H1 (cell line): Measurements from ENCODE around the gene GALNT15. TPM values are rescaled to one million over a fixed set of nuclear protein-coding genes. Genes with fewer than 3 reads are reported as not detected.

Experiments used
- CTCF ChIA-PET: fragments of 300-600 bp; sonication (Branson Sonifier 250); formaldehyde crosslinking; loops from one replicate; lab custom pipeline; 2021; ENCODE audit not compliant: partially characterized antibody; lab: Charles Lee
- POLR2A ChIA-PET: fragments of 300-600 bp; sonication (Branson Sonifier 250); formaldehyde crosslinking; loops from one replicate; lab custom pipeline; 2021; ENCODE audit warnings: inconsistent platforms; ENCODE audit not compliant: partially characterized antibody; lab: Charles Lee
- DNase-seq, 2 experiments: peaks; one replicate each; pipeline versions ENCODE4 v3.0.0 to v3.0.0-alpha.2; 2010 to 2022; ENCODE audit warnings: low spot score in 2 of 2, low read depth in 1 of 2, mixed read lengths in 1 of 2
- FAIRE-seq: peaks from 2 replicates; lab custom pipeline; 2011; peaks lifted over from hg19 to GRCh38; lab: Jason Lieb, UNC
- H2AFZ ChIP-seq: 2 replicates; pipeline ENCODE4 v1.8.1; 2012; ENCODE audit warnings: low read length, inconsistent platforms
- H2AK5ac ChIP-seq: 2 replicates; pipeline ENCODE4 v1.6.1; 2013; ENCODE audit warnings: low read depth, low read length
- H2BK120ac ChIP-seq: replicated peaks from 2 replicates; pipeline ENCODE3; 2013; ENCODE audit warnings: low read depth, low read length, inconsistent platforms
- H2BK12ac ChIP-seq: 2 replicates; pipeline ENCODE4 v1.6.1; 2013; ENCODE audit warnings: low read depth, low read length
- H2BK15ac ChIP-seq: 2 replicates; pipeline ENCODE4 v1.6.1; 2013; ENCODE audit warnings: low read length
- H2BK20ac ChIP-seq: 2 replicates; pipeline ENCODE4 v1.6.1; 2013; ENCODE audit warnings: low read length
- H2BK5ac ChIP-seq: 2 replicates; pipeline ENCODE4 v1.6.1; 2013; ENCODE audit warnings: low read depth, low read length
- H3K14ac ChIP-seq: 2 replicates; pipeline ENCODE4 v1.6.1; 2013; ENCODE audit warnings: inconsistent platforms; ENCODE audit not compliant: insufficient read length
- H3K18ac ChIP-seq: 2 replicates; pipeline ENCODE4 v1.6.1; 2013; ENCODE audit warnings: low read length; ENCODE audit errors: extremely low read depth
- H3K23ac ChIP-seq: 2 replicates; pipeline ENCODE4 v1.6.1; 2013; ENCODE audit warnings: inconsistent platforms; ENCODE audit not compliant: insufficient read length
- H3K23me2 ChIP-seq: 2 replicates; pipeline ENCODE4 v1.6.1; 2013; ENCODE audit warnings: low read depth, low read length
- H3K27ac ChIP-seq: 2 replicates; pipeline ENCODE4 v1.6.1; 2011; ENCODE audit warnings: low read depth, low read length, inconsistent platforms
- H3K27me3 ChIP-seq, 4 experiments: replicated peaks in 1 of 4; 1 replicate in 1 of 4; 2 replicates in 3 of 4; pipeline versions ENCODE4 v1.6.1 to v1.8.1; 2011 to 2013; ENCODE audit warnings: low read length in 3 of 4, mild to moderate bottlenecking in 3 of 4, inconsistent platforms in 2 of 4, mixed read lengths in 2 of 4, moderate library complexity in 1 of 4; ENCODE audit not compliant: control insufficient read depth in 3 of 4, insufficient read depth in 3 of 4; ENCODE audit errors: extremely low read depth in 1 of 4
- H3K36me3 ChIP-seq, 4 experiments: 2 replicates each; pipeline versions ENCODE4 v1.6.1 to v1.8.1; 2011 to 2013; ENCODE audit warnings: mild to moderate bottlenecking in 4 of 4, low read length in 3 of 4, moderate library complexity in 2 of 4, control low read depth in 1 of 4, inconsistent platforms in 1 of 4; ENCODE audit not compliant: insufficient read depth in 4 of 4, control insufficient read depth in 2 of 4
- H3K4ac ChIP-seq: replicated peaks from 2 replicates; pipeline ENCODE3; 2013; ENCODE audit warnings: low read length, low read depth, mixed read lengths, inconsistent platforms; ENCODE audit not compliant: insufficient read length
- H3K4me1 ChIP-seq, 4 experiments: replicated peaks in 1 of 4; 1 replicate in 1 of 4; 2 replicates in 3 of 4; pipeline versions ENCODE4 v1.6.1 to v1.8.1; 2011 to 2013; ENCODE audit warnings: low read length in 3 of 4, inconsistent platforms in 2 of 4, mixed read lengths in 1 of 4; ENCODE audit not compliant: insufficient read depth in 4 of 4, control insufficient read depth in 3 of 4
- H3K4me2 ChIP-seq, 2 experiments: 2 replicates each; pipeline versions ENCODE4 v1.6.1 to v1.8.1; 2011 to 2013; ENCODE audit warnings: low read depth in 2 of 2, low read length in 2 of 2, control low read depth in 1 of 2, inconsistent platforms in 1 of 2, mild to moderate bottlenecking in 1 of 2; ENCODE audit not compliant: insufficient read depth in 1 of 2
- H3K4me3 ChIP-seq, 4 experiments: fragments of 200-600, 300-600 bp in 1 of 4; sonication (generic), shearing (Covaris generic), sonication (Bioruptor Twin) in 1 of 4; 2 replicates each; pipeline versions ENCODE4 v1.5.1 to v1.8.1; 2011 to 2016; ENCODE audit warnings: low read length in 4 of 4, low read depth in 3 of 4, control low read depth in 2 of 4, inconsistent platforms in 2 of 4, mild to moderate bottlenecking in 2 of 4, mixed read lengths in 1 of 4, moderate library complexity in 1 of 4; ENCODE audit not compliant: insufficient read depth in 2 of 4; ENCODE audit errors: extremely low read depth in 1 of 4
- H3K56ac ChIP-seq: replicated peaks from 2 replicates; pipeline ENCODE3; 2013; ENCODE audit warnings: low read depth, mild to moderate bottlenecking, mixed read lengths, low read length, inconsistent platforms; ENCODE audit not compliant: insufficient read length
- H3K79me1 ChIP-seq: 2 replicates; pipeline ENCODE4 v1.6.1; 2013; ENCODE audit warnings: low read depth, low read length, control low read depth
- H3K79me2 ChIP-seq, 2 experiments: 2 replicates each; pipeline versions ENCODE4 v1.6.1 to v1.8.1; 2012 to 2013; ENCODE audit warnings: low read length in 2 of 2, mild to moderate bottlenecking in 2 of 2, inconsistent platforms in 1 of 2; ENCODE audit not compliant: insufficient read depth in 2 of 2, control insufficient read depth in 1 of 2
- H3K9ac ChIP-seq, 4 experiments: replicated peaks in 1 of 4; 1 replicate in 1 of 4; 2 replicates in 3 of 4; pipeline versions ENCODE4 v1.6.1 to v1.8.1; 2011 to 2013; ENCODE audit warnings: low read depth in 3 of 4, low read length in 3 of 4, control low read depth in 2 of 4, mild to moderate bottlenecking in 2 of 4, moderate library complexity in 2 of 4, inconsistent platforms in 1 of 4; ENCODE audit errors: extremely low read depth in 1 of 4
- H3K9me3 ChIP-seq, 2 experiments: 2 replicates each; pipeline versions ENCODE4 v1.6.1 to v1.8.1; 2012 to 2013; ENCODE audit warnings: mild to moderate bottlenecking in 2 of 2, moderate library complexity in 2 of 2, control low read depth in 1 of 2, inconsistent platforms in 1 of 2, low read depth in 1 of 2, low read length in 1 of 2, mixed read lengths in 1 of 2; ENCODE audit not compliant: insufficient read depth in 2 of 2
- H4K20me1 ChIP-seq, 2 experiments: replicated peaks in 1 of 2; 2 replicates each; pipeline versions ENCODE3 to v1.8.1; 2011 to 2013; ENCODE audit warnings: inconsistent platforms in 2 of 2, low read length in 2 of 2, mild to moderate bottlenecking in 1 of 2; ENCODE audit not compliant: insufficient read depth in 2 of 2, control insufficient read depth in 1 of 2
- H4K5ac ChIP-seq: 2 replicates; pipeline ENCODE4 v1.6.1; 2013; ENCODE audit warnings: low read length, low read depth, mixed read lengths, inconsistent platforms; ENCODE audit not compliant: insufficient read length
- H4K8ac ChIP-seq: 2 replicates; pipeline ENCODE4 v1.8.0; 2013; ENCODE audit warnings: mild to moderate bottlenecking, moderate library complexity, low read length, inconsistent platforms; ENCODE audit not compliant: insufficient read depth; ENCODE audit errors: extremely low read depth
- H4K91ac ChIP-seq: replicated peaks from 2 replicates; pipeline ENCODE3; 2013; ENCODE audit warnings: low read length, mixed read lengths, inconsistent platforms; ENCODE audit not compliant: insufficient read length
- BRCA1 ChIP-seq: IDR thresholded peaks from 2 replicates; pipeline ENCODE4 v1.6.1; 2012; ENCODE audit warnings: low read depth, low read length, improper control_type of control experiment
- CBX5 ChIP-seq: fragments of 300-800, 300-1000 bp; sonication (generic); IDR thresholded peaks from 2 replicates; pipeline ENCODE4 v1.7.1; 2016; ENCODE audit warnings: antibody characterized with exemption, low read length, low read depth
- EP300 ChIP-seq, 2 experiments: IDR thresholded peaks; 1 replicate in 1 of 2; 2 replicates in 1 of 2; pipeline ENCODE4 v1.6.1; 2011 to 2012; ENCODE audit warnings: low read depth in 2 of 2, low read length in 2 of 2, mild to moderate bottlenecking in 2 of 2, borderline replicate concordance in 1 of 2, inconsistent platforms in 1 of 2, moderate library complexity in 1 of 2
- KDM1A ChIP-seq: fragments of 200-600, 300-600 bp; sonication (generic); IDR thresholded peaks from 2 replicates; pipeline ENCODE4 v1.7.1; 2016; ENCODE audit warnings: mild to moderate bottlenecking, low read length, borderline replicate concordance
- KDM5A ChIP-seq: fragments of 200-600 bp; IDR thresholded peaks from 2 replicates; pipeline ENCODE4 v1.7.1; 2012; ENCODE audit warnings: mild to moderate bottlenecking, low read length, inconsistent platforms, mixed read lengths
- NANOG ChIP-seq: IDR thresholded peaks from 2 replicates; pipeline ENCODE4 v1.6.1; 2011; ENCODE audit warnings: low read length, low read depth, mild to moderate bottlenecking, inconsistent platforms; ENCODE audit not compliant: insufficient read depth, poor library complexity, severe bottlenecking
- PHF8 ChIP-seq: fragments of 200-600 bp; sonication (generic); conservative IDR thresholded peaks from 2 replicates; pipeline ENCODE4 v1.7.1; 2012; ENCODE audit warnings: low read depth, mild to moderate bottlenecking, inconsistent platforms, low read length, moderate library complexity
- POU5F1 ChIP-seq: IDR thresholded peaks from 2 replicates; pipeline ENCODE4 v1.6.1; 2011; ENCODE audit warnings: low read depth, mild to moderate bottlenecking, low read length, moderate library complexity
- SP1 ChIP-seq: IDR thresholded peaks from 2 replicates; pipeline ENCODE4 v1.6.1; 2011; ENCODE audit warnings: low read depth, low read length
- SUZ12 ChIP-seq: fragments of 200-600 bp; sonication (generic); IDR thresholded peaks from 2 replicates; pipeline ENCODE4 v1.6.1; 2012; ENCODE audit warnings: mild to moderate bottlenecking, inconsistent platforms, low read length, moderate library complexity, mixed read lengths
- TAF1 ChIP-seq: IDR thresholded peaks from 2 replicates; pipeline ENCODE4 v1.6.1; 2011; ENCODE audit warnings: mild to moderate bottlenecking, low read depth, low read length
- TAF7 ChIP-seq: optimal IDR thresholded peaks from 2 replicates; pipeline ENCODE3; 2011; ENCODE audit warnings: low read depth, mild to moderate bottlenecking, inconsistent platforms, low read length, moderate library complexity, borderline replicate concordance
- TBP ChIP-seq: IDR thresholded peaks from 2 replicates; pipeline ENCODE4 v1.6.1; 2011; ENCODE audit warnings: low read depth, low read length, improper control_type of control experiment
- TCF12 ChIP-seq: IDR thresholded peaks from 2 replicates; pipeline ENCODE4 v1.6.1; 2011; ENCODE audit warnings: low read depth, mild to moderate bottlenecking, low read length
- WGBS, 2 experiments: shearing (Covaris generic) in 1 of 2; methylation state at CpG; one replicate each; pipeline versions ENCODE4 v1.1.6 to v1.1.7; 2013 to 2015; ENCODE audit warnings: low lambda C conversion rate in 2 of 2, mixed read lengths in 2 of 2, inconsistent platforms in 1 of 2, low coverage in 1 of 2, missing lambda C conversion rate in 1 of 2; ENCODE audit not compliant: insufficient replicate concordance in 2 of 2, insufficient coverage in 1 of 2, insufficient read length in 1 of 2; ENCODE audit errors: extremely low coverage in 1 of 2, missing lambda C conversion rate in 1 of 2; 5-methylcytosine and 5-hydroxymethylcytosine counted together
- polyA plus RNA-seq, 7 experiments: library from polyadenylated mRNA; depleted of rRNA in 3 of 7; stranded (reverse) in 5 of 7; unstranded in 2 of 7; fragments of >200 nt in 5 of 7; fragments of 200-250 nt in 2 of 7; gene quantifications; 1 replicate in 5 of 7; 2 replicates in 1 of 7; 4 replicates in 1 of 7; pipeline versions ENCODE4 v1.2.1 to v1.2.3, GENCODE V29; 2011 to 2013; ENCODE audit warnings: missing spikeins in 2 of 7, mixed read lengths in 2 of 7
- total RNA-seq: library from RNA; stranded (reverse); fragmentation: NEBNext Ultra II Directional; extraction: Animal tissue kit (Norgen Biotek cat#: 25700); gene quantifications from 2 replicates; pipeline ENCODE4 v1.2.1, GENCODE V29; 2021

The GALNT15 gene
- total and polyA plus RNA-seq, 2 of the 8 experiments (the other 6 are each of a cell fraction or from before 2014, with no cell fraction given), result 0.02 TPM; not detected in 1

DNA sequence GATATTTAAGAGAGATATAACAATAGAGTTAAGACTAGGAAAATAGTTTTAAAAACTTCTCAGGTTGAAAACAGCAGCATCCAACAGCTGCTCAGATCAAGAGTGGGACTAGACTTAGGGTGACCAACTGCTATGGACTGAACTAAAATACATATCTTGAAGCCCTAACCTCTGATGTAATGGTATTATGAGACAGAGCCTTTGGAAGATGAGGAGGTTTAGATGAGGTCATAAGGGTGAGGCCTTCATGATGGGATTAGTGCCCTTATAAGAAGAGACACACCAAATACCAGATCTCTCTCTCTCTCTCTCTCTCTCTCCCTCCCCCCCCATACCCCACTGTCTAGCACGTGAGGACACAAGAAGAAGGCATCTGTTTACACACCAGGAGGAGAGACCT is 37.4 kb upstream of the GALNT15 start:
- Histone ChIP-seq H3K23ac (no peak overlapping the region), H2BK20ac (no peak overlapping the region), H3K14ac (no peak overlapping the region), H4K8ac (no peak overlapping the region), H4K20me1 (no peaks in the 10 kb centered on the region), H3K36me3 (no peaks in the 10 kb centered on the region), H3K9me3 (peaks cover 3% of the 10 kb centered on the region in 2 experiments; a peak in 2 of 4 replicates), H2BK12ac (no peak overlapping the region), H3K4me1 (no peaks in the 10 kb centered on the region), H3K79me2 (no peaks in the 10 kb centered on the region), H2BK15ac (no peak overlapping the region), H3K56ac (no peak overlapping the region), H3K23me2 (no peaks in the 10 kb centered on the region), H4K5ac (no peak overlapping the region), H3K79me1 (no peaks in the 10 kb centered on the region), H3K18ac (no peak overlapping the region), H3K4me2 (no peak overlapping the region), H2BK5ac (no peak overlapping the region), H2AK5ac (no peak overlapping the region), H3K4ac (no peak overlapping the region), H4K91ac (no peak overlapping the region), H3K27ac (no peak overlapping the region), H2BK120ac (no peak overlapping the region), H3K27me3 (no peaks in the 10 kb centered on the region), H2AFZ (no peak overlapping the region), H3K9ac (no peak overlapping the region), H3K4me3 (no peak overlapping the region)
- CTCF ChIA-PET, result interaction anchor here (0.9 to 1.6 kb wide), 3 partner anchors 8 to 78 kb away, joined by 3 to 4 read pairs (median 3); no protein-coding TSS in a partner anchor
- WGBS, 2 experiments, result no CpG with 5 or more reads among the region's 1 CpG
- DNase-seq, result no peak
- POLR2A ChIA-PET, result interaction anchor here (1.0 kb wide), 1 partner anchor 143 kb away, joined by 3 read pairs; no protein-coding TSS in a partner anchor
- FAIRE-seq, result no peak
- TF ChIP-seq CBX5, result no peak
- no peak for TF ChIP-seq SUZ12
- no peak for TF ChIP-seq BRCA1
- no peak for TF ChIP-seq KDM1A
- no peak for TF ChIP-seq TBP
- no peak for TF ChIP-seq PHF8
- no peak for TF ChIP-seq TAF1
- no peak for TF ChIP-seq EP300 (IDR thresholded peaks at IDR 0.05; ENCODE audit: borderline replicate concordance in 1 of 2, low read depth in 2 of 2, low read length in 2 of 2)
- no peak for TF ChIP-seq POU5F1
- no peak for TF ChIP-seq NANOG
- no peak for TF ChIP-seq KDM5A
- TF ChIP-seq SP1, result no peak
- TF ChIP-seq TCF12, result no peak
- TF ChIP-seq TAF7, result no peak
